ENCODE results near the gene SUSD2.

- TF ChIP-seq POLR2AphosphoS5 (IDR thresholded peaks at IDR 0.05; ENCODE audit: low read depth, low read length) (no peak), POLR2A (IDR thresholded peaks at IDR 0.05; ENCODE audit: low read depth, low read length) (no peak), POU2F2 (IDR thresholded peaks at IDR 0.05; ENCODE audit: low read depth, low read length) (no peak), TAF1 (IDR thresholded peaks at IDR 0.05; ENCODE audit: low read depth, low read length) (no peak), SPI1 (IDR thresholded peaks at IDR 0.05; ENCODE audit: low read depth, low read length) (no peak), PAX5 (IDR thresholded peaks at IDR 0.05; ENCODE audit: insufficient read depth, low read length, severe bottlenecking) (no peak)
Observed at GRCh38 chr22:24134090-24134846, 47.0 kb upstream of the SUSD2 start.

Measured in GM12891 (cell line).